CD14-positive monocyte (primary cell): ENCODE results near the gene SMG1. TPM values are rescaled to one million over a fixed set of nuclear protein-coding genes. Genes with fewer than 3 reads are reported as not detected.
"Not testable (repeated sequence)": the region's sequence is repeated elsewhere in the genome, so short reads cannot be mapped to it uniquely, and the experiment has no call there.

Experiments used
- DNase-seq, 3 donors: peaks; one replicate each; pipeline ENCODE4 v3.0.0-alpha.2; 2011 to 2022
- H2AFZ ChIP-seq: 2 replicates; pipeline ENCODE4 v1.6.0; 2012; ENCODE audit warnings: mild to moderate bottlenecking, low read depth, low read length, inconsistent platforms; ENCODE audit not compliant: insufficient read depth, poor library complexity, severe bottlenecking
- H3K27ac ChIP-seq, 2 donors: 1 replicate in 1 of 2; 2 replicates in 1 of 2; pipeline ENCODE4 v1.5.1; 2012 to 2013; ENCODE audit warnings: low read length in 2 of 2, control low read depth in 1 of 2, inconsistent platforms in 1 of 2, low read depth in 1 of 2, mild to moderate bottlenecking in 1 of 2
- H3K27me3 ChIP-seq, 2 donors: one replicate each; pipeline versions ENCODE4 v1.6.0 to v1.6.1; 2011 to 2013; ENCODE audit warnings: low read length in 2 of 2; ENCODE audit not compliant: control insufficient read depth in 2 of 2, insufficient read depth in 2 of 2
- H3K36me3 ChIP-seq, 2 donors: replicated peaks in 1 of 2; 1 replicate in 1 of 2; 2 replicates in 1 of 2; pipeline versions ENCODE4 v1.5.1 to v1.6.1; 2012 to 2013; ENCODE audit warnings: low read length in 2 of 2, control low read depth in 1 of 2, inconsistent platforms in 1 of 2, mild to moderate bottlenecking in 1 of 2; ENCODE audit not compliant: insufficient read depth in 2 of 2, control insufficient read depth in 1 of 2
- H3K4me1 ChIP-seq, 2 donors: 1 replicate in 1 of 2; 2 replicates in 1 of 2; pipeline versions ENCODE4 v1.5.1 to v1.6.1; 2012 to 2013; ENCODE audit warnings: low read length in 2 of 2, control low read depth in 1 of 2, inconsistent platforms in 1 of 2, mild to moderate bottlenecking in 1 of 2, moderate library complexity in 1 of 2; ENCODE audit not compliant: insufficient read depth in 2 of 2, control insufficient read depth in 1 of 2
- H3K4me2 ChIP-seq: replicated peaks from 2 replicates; pipeline ENCODE3; 2012; ENCODE audit warnings: low read length, moderate library complexity, mild to moderate bottlenecking; ENCODE audit not compliant: poor library complexity, severe bottlenecking; ENCODE audit errors: extremely low read depth
- H3K4me3 ChIP-seq, 3 experiments: fragments of 200-600 bp in 1 of 3; sonication (generic) in 1 of 3; replicated peaks in 1 of 3; 1 replicate in 2 of 3; 2 replicates in 1 of 3; pipeline ENCODE4 v1.5.1; 2011 to 2013; ENCODE audit warnings: low read length in 3 of 3, mild to moderate bottlenecking in 3 of 3, control low read depth in 2 of 3, low read depth in 2 of 3, inconsistent platforms in 1 of 3, moderate library complexity in 1 of 3
- H3K79me2 ChIP-seq: 2 replicates; pipeline ENCODE4 v1.6.0; 2012; ENCODE audit warnings: mild to moderate bottlenecking, control low read depth, inconsistent platforms, low read length, moderate library complexity; ENCODE audit not compliant: insufficient read depth
- H3K9ac ChIP-seq: 2 replicates; pipeline ENCODE4 v1.6.0; 2017; ENCODE audit warnings: low read length, mild to moderate bottlenecking; ENCODE audit not compliant: insufficient read depth, poor library complexity, severe bottlenecking
- H3K9me3 ChIP-seq, 2 donors: replicated peaks in 1 of 2; 1 replicate in 1 of 2; 2 replicates in 1 of 2; pipeline versions ENCODE4 v1.5.1 to v1.6.1; 2012 to 2013; ENCODE audit warnings: low read length in 2 of 2, control low read depth in 1 of 2; ENCODE audit not compliant: control insufficient read depth in 1 of 2, insufficient read depth in 1 of 2
- H4K20me1 ChIP-seq: 2 replicates; pipeline ENCODE4 v1.6.0; 2012; ENCODE audit warnings: mild to moderate bottlenecking, low read length, control low read depth, moderate library complexity; ENCODE audit not compliant: insufficient read depth
- H3K27ac Mint-ChIP-seq, 7 donors: one replicate each; pipeline ENCODE4 v1.8.0; 2020; ENCODE audit warnings: mild to moderate bottlenecking in 7 of 7, mixed read lengths in 7 of 7, moderate library complexity in 6 of 7, inconsistent platforms in 2 of 7
- H3K27me3 Mint-ChIP-seq, 3 donors: one replicate each; pipeline ENCODE4 v1.8.0; 2021 to 2022; ENCODE audit warnings: low read depth in 3 of 3, mild to moderate bottlenecking in 3 of 3, mixed read lengths in 3 of 3, moderate library complexity in 3 of 3, inconsistent platforms in 1 of 3
- H3K36me3 Mint-ChIP-seq, 2 donors: one replicate each; pipeline ENCODE4 v1.8.0; 2020; ENCODE audit warnings: mixed read lengths in 2 of 2, inconsistent platforms in 1 of 2, mild to moderate bottlenecking in 1 of 2
- H3K4me1 Mint-ChIP-seq: one replicate; pipeline ENCODE4 v1.8.0; 2020; ENCODE audit warnings: mild to moderate bottlenecking, mixed read lengths
- H3K4me3 Mint-ChIP-seq, 2 donors: one replicate each; pipeline ENCODE4 v1.8.0; 2020; ENCODE audit warnings: mild to moderate bottlenecking in 2 of 2, mixed read lengths in 2 of 2, moderate library complexity in 1 of 2
- H3K9me3 Mint-ChIP-seq, 7 donors: one replicate each; pipeline ENCODE4 v1.8.0; 2020 to 2022; ENCODE audit warnings: mixed read lengths in 7 of 7, mild to moderate bottlenecking in 6 of 7, moderate library complexity in 6 of 7, inconsistent platforms in 2 of 7
- CTCF ChIP-seq: fragments of 200-600 bp; IDR thresholded peaks from one replicate; pipeline ENCODE4 v1.8.0; 2022; ENCODE audit warnings: antibody characterized with exemption, mild to moderate bottlenecking
- WGBS: methylation state at CpG from one replicate; pipeline ENCODE4 v1.1.5; 2013; ENCODE audit warnings: missing lambda C conversion rate; ENCODE audit not compliant: insufficient coverage; 5-methylcytosine and 5-hydroxymethylcytosine counted together
- intact Hi-C, 2 donors: fragments of 100-400 bp; cut with micrococcal nuclease; formaldehyde crosslinking; loops; one replicate each; pipeline versions ENCODE4 v1.15.0 to v1.15.1; 2023
- polyA plus RNA-seq, 3 donors: library from polyadenylated mRNA; depleted of rRNA in 1 of 3; unstranded in 2 of 3; stranded (reverse) in 1 of 3; fragments of 300-500 nt in 2 of 3; fragments of >200 nt in 1 of 3; fragmentation: Illumina TruSeq in 2 of 3; gene quantifications; 1 replicate in 2 of 3; 2 replicates in 1 of 3; pipeline ENCODE4 v1.2.3, GENCODE V29; 2012 to 2021

The SMG1 gene
- polyA plus RNA-seq, 3 donors = 2.4 to 31.8 (median 7.1) TPM

GRCh38 chr16:18959031-18959505 lies 32.9 kb upstream of the SMG1 start:
- no peak overlapping the region for H3K27ac Mint-ChIP-seq
- H2AFZ ChIP-seq = peak overlapping the region; percentile 50
- H3K4me3 Mint-ChIP-seq = no peak overlapping the region

GRCh38 chr16:18958621-18959029 lies 32.4 kb upstream of the SMG1 start:
- peaks cover 0 to 9% of the 10 kb centered on the region in 2 donors for H3K4me1 ChIP-seq
- intact Hi-C loops = no loop called here
- Mint-ChIP-seq H3K4me3 (no peak overlapping the region), H3K27ac (no peak overlapping the region), H3K27me3 (peaks cover 4 to 10% (median 6%) of the 10 kb centered on the region in 3 donors), H3K36me3 (no peaks in the 10 kb centered on the region), H3K4me1 (peaks cover 17% of the 10 kb centered on the region), H3K9me3 (peaks cover 0 to 4% (median 0%) of the 10 kb centered on the region in 7 donors)
- no peak for TF ChIP-seq CTCF
- WGBS = no CpG with 5 or more reads among the region's 2 CpGs
- H3K9ac ChIP-seq = no peak overlapping the region
- no peaks in the 10 kb centered on the region for H3K9me3 ChIP-seq
- no peaks in the 10 kb centered on the region for H3K36me3 ChIP-seq
- H3K27me3 ChIP-seq = no peaks in the 10 kb centered on the region
- H4K20me1 ChIP-seq = no peaks in the 10 kb centered on the region
- H3K4me3 ChIP-seq = no peak overlapping the region
- no peaks in the 10 kb centered on the region for H3K79me2 ChIP-seq
- no peak overlapping the region for H3K27ac ChIP-seq
- DNase-seq = no peak
- no peak overlapping the region for H2AFZ ChIP-seq
- H3K4me2 ChIP-seq = no peak overlapping the region

More at GRCh38 chr16:18959031-18959505, 32.9 kb upstream of the SMG1 start:
- Mint-ChIP-seq H3K36me3 (no peaks in the 10 kb centered on the region), H3K27me3 (peaks cover 2 to 8% (median 6%) of the 10 kb centered on the region in 3 donors), H3K4me1 (peaks cover 17% of the 10 kb centered on the region), H3K9me3 (peaks cover 0 to 4% (median 0%) of the 10 kb centered on the region in 7 donors)
- Histone ChIP-seq H3K9ac (peak overlapping the region; percentile 27), H3K27ac (peak overlapping the region in 1 of 2 donors; percentile 20), H3K4me2 (no peak overlapping the region), H3K4me3 (no peak overlapping the region), H3K79me2 (no peaks in the 10 kb centered on the region), H3K36me3 (no peaks in the 10 kb centered on the region), H4K20me1 (no peaks in the 10 kb centered on the region), H3K27me3 (no peaks in the 10 kb centered on the region), H3K9me3 (no peaks in the 10 kb centered on the region), H3K4me1 (peaks cover 0 to 9% of the 10 kb centered on the region in 2 donors)
- no peak for DNase-seq
- WGBS = no CpG with 5 or more reads among the region's 2 CpGs
- intact Hi-C loops = no loop called here
- TF ChIP-seq CTCF = no peak

GRCh38 chr16:18956658-18957241 lies 30.5 kb upstream of the SMG1 start:
- peak overlapping the region; percentile 78 for H2AFZ ChIP-seq
- H3K4me3 Mint-ChIP-seq = peak overlapping the region; percentile 76 to 82

More at GRCh38 chr16:18956658-18957241, 30.5 kb upstream of the SMG1 start:
- DNase-seq, H4K20me1 ChIP-seq, H3K9me3 ChIP-seq, H3K9me3 Mint-ChIP-seq, H3K36me3 Mint-ChIP-seq, H3K79me2 ChIP-seq, H3K27ac ChIP-seq, intact Hi-C loops, H3K36me3 ChIP-seq, H3K27me3 ChIP-seq, H3K4me1 ChIP-seq: not testable (repeated sequence)
- peak overlapping the region; percentile 46 for H3K9ac ChIP-seq
- peaks cover 4 to 10% (median 6%) of the 10 kb centered on the region in 3 donors for H3K27me3 Mint-ChIP-seq
- no CpG with 5 or more reads among the region's 6 CpGs for WGBS
- peaks cover 17% of the 10 kb centered on the region for H3K4me1 Mint-ChIP-seq
- peak overlapping the region in 1 of 3 experiments; percentile 69 for H3K4me3 ChIP-seq
- peak overlapping the region; percentile 66 for H3K4me2 ChIP-seq
- H3K27ac Mint-ChIP-seq = peak overlapping the region in 4 of 7 donors; percentile 21 to 72 (median 42)
